NT2/D1 (cell line): ENCODE measurements around the gene ZNHIT1.
"Not testable (repeated sequence)": the region's sequence is repeated elsewhere in the genome, so short reads cannot be mapped to it uniquely, and the experiment has no call there.

Experiments
- DNase-seq: peaks from one replicate; pipeline ENCODE4 v3.0.0-alpha.2; 2011; ENCODE audit warnings: low read depth, low spot score
- H3K27me3 ChIP-seq: 2 replicates; pipeline ENCODE4 v1.6.0; 2011; ENCODE audit warnings: mild to moderate bottlenecking; ENCODE audit not compliant: insufficient read length, insufficient read depth
- H3K36me3 ChIP-seq: 2 replicates; pipeline ENCODE4 v1.6.1; 2011; ENCODE audit warnings: mild to moderate bottlenecking, low read length, mixed read lengths; ENCODE audit not compliant: insufficient read depth, insufficient read length
- H3K4me1 ChIP-seq: 2 replicates; pipeline ENCODE4 v1.5.1; 2011; ENCODE audit not compliant: insufficient read depth, insufficient read length
- H3K4me3 ChIP-seq: 2 replicates; pipeline ENCODE4 v1.5.1; 2011; ENCODE audit warnings: low read depth; ENCODE audit not compliant: insufficient read length
- H3K9ac ChIP-seq: 2 replicates; pipeline ENCODE4 v1.6.0; 2011; ENCODE audit warnings: low read depth; ENCODE audit not compliant: insufficient read length
- H3K9me3 ChIP-seq: 2 replicates; pipeline ENCODE4 v1.5.1; 2011; ENCODE audit warnings: mild to moderate bottlenecking, low read length; ENCODE audit not compliant: insufficient read depth
- SUZ12 ChIP-seq: IDR thresholded peaks from 2 replicates; pipeline ENCODE4 v1.6.1; 2011; ENCODE audit not compliant: insufficient read length, insufficient read depth; ENCODE audit errors: extremely low read depth
- YY1 ChIP-seq: IDR thresholded peaks from 2 replicates; pipeline ENCODE4 v1.6.1; 2011; ENCODE audit not compliant: insufficient read length, insufficient read depth
- ZNF274 ChIP-seq: IDR thresholded peaks from 2 replicates; pipeline ENCODE4 v1.6.1; 2011; ENCODE audit warnings: mild to moderate bottlenecking, low read depth, low read length

The ZNHIT1 gene

GRCh38 chr7:101251871-101252659, 34.1 kb downstream of the ZNHIT1 start:
- H3K36me3 ChIP-seq, result peaks cover 21% of the 10 kb centered on the region
- DNase-seq, result peak; percentile 99
- H3K9ac ChIP-seq, result peak overlapping the region; percentile 89
- no peaks in the 10 kb centered on the region for H3K4me1 ChIP-seq
- no peaks in the 10 kb centered on the region for H3K9me3 ChIP-seq
- no peaks in the 10 kb centered on the region for H3K27me3 ChIP-seq
- TF ChIP-seq SUZ12 (no peak), ZNF274 (no peak)
- H3K4me3 ChIP-seq, result peak overlapping the region; percentile 94

DNA sequence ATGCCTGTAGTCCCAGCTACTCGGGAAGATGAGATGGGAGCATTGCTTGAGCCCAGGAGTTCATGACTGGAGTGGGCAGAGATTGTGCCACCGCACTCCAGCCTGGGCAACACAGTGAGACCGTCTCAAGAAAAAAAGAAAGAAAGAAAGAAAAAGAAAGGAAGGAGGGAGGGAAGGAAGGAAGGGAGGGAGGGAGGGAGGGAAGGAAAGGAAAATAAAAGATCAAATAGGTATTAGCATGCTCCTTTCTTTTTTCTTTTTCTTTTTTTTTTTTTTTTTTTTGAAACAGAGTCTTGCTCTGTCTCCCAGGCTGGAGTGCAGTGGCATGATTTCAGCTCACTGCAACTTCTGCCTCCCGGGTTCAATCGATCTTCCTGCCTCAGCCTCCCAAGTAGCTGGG, 35.2 kb downstream of the ZNHIT1 start:
- not testable (repeated sequence) for H3K4me1 ChIP-seq, H3K9me3 ChIP-seq, DNase-seq, H3K4me3 ChIP-seq, H3K27me3 ChIP-seq, H3K9ac ChIP-seq
- peaks cover 14% of the 10 kb centered on the region for H3K36me3 ChIP-seq

GRCh38 chr7:101255796-101256195, 37.8 kb downstream of the ZNHIT1 start:
- Histone ChIP-seq H3K9me3 (no peaks in the 10 kb centered on the region), H3K36me3 (no peaks in the 10 kb centered on the region), H3K4me1 (no peaks in the 10 kb centered on the region), H3K27me3 (no peaks in the 10 kb centered on the region), H3K9ac (no peak overlapping the region), H3K4me3 (no peak overlapping the region)
- no peak for DNase-seq
- no peak for TF ChIP-seq SUZ12
- no peak for TF ChIP-seq YY1
- TF ChIP-seq ZNF274, result no peak

GRCh38 chr7:101258243-101258731, 40.3 kb downstream of the ZNHIT1 start:
- no peak for TF ChIP-seq ZNF274
- TF ChIP-seq SUZ12, result no peak
- no peak for TF ChIP-seq YY1
- H3K4me3 ChIP-seq, result no peak overlapping the region
- no peak for DNase-seq
- H3K36me3 ChIP-seq, result no peaks in the 10 kb centered on the region
- H3K9me3 ChIP-seq, result no peaks in the 10 kb centered on the region
- no peaks in the 10 kb centered on the region for H3K27me3 ChIP-seq
- no peak overlapping the region for H3K9ac ChIP-seq
- no peaks in the 10 kb centered on the region for H3K4me1 ChIP-seq

GRCh38 chr7:101264102-101264706, 46.2 kb downstream of the ZNHIT1 start:
- not testable (repeated sequence) for H3K9me3 ChIP-seq, H3K9ac ChIP-seq, H3K36me3 ChIP-seq, DNase-seq, H3K4me1 ChIP-seq, H3K27me3 ChIP-seq, H3K4me3 ChIP-seq

GRCh38 chr7:101265622-101266516, 47.9 kb downstream of the ZNHIT1 start:
- no peak overlapping the region for H3K4me3 ChIP-seq
- H3K27me3 ChIP-seq, result no peaks in the 10 kb centered on the region
- no peak overlapping the region for H3K9ac ChIP-seq
- DNase-seq, result no peak
- H3K36me3 ChIP-seq, result no peaks in the 10 kb centered on the region
- H3K4me1 ChIP-seq, result no peaks in the 10 kb centered on the region
- no peaks in the 10 kb centered on the region for H3K9me3 ChIP-seq
- TF ChIP-seq ZNF274, result no peak
- no peak for TF ChIP-seq SUZ12
- no peak for TF ChIP-seq YY1

GRCh38 chr7:101269664-101270063, 51.7 kb downstream of the ZNHIT1 start:
- Histone ChIP-seq H3K4me3 (no peak overlapping the region), H3K27me3 (no peaks in the 10 kb centered on the region), H3K4me1 (no peaks in the 10 kb centered on the region), H3K9ac (no peak overlapping the region), H3K36me3 (no peaks in the 10 kb centered on the region), H3K9me3 (no peaks in the 10 kb centered on the region)
- TF ChIP-seq ZNF274 (no peak), YY1 (no peak), SUZ12 (no peak)
- DNase-seq, result no peak
